Stimulated activated CD4-positive, alpha-beta T cell treated with anti-CD3 and anti-CD28 coated beads, Interleukin-4, amount 100 ng/mL, for 4 hours (primary cell): ENCODE results near the gene PRSS3.
A peak's percentile ranks its signal among the peaks of the same experiment; 100 is the strongest.
"Not testable (repeated sequence)": the region's sequence is repeated elsewhere in the genome, so short reads cannot be mapped to it uniquely, and the experiment has no call there.

Experiments used
- DNase-seq, 2 experiments: peaks; one replicate each; pipeline ENCODE4 v3.0.0-alpha.2; 2020

The PRSS3 gene

GRCh38 chr9:33795281-33795680, at the start of gene PRSS3:
PRSS3 (plus strand) TSS chr9:33795561; CDS start chr9:33795574, 13 bp downstream.
- DNase-seq = no peak

GRCh38 chr9:33748633-33749304, 46.6 kb upstream of the PRSS3 start:
- DNase-seq = no peak

- DNase-seq = not testable (repeated sequence)
Measured at GRCh38 chr9:33749305-33749654, 46.1 kb upstream of the PRSS3 start.

GRCh38 chr9:33750307-33750838, 45.0 kb upstream of the PRSS3 start:
- no peak for DNase-seq

- no peak for DNase-seq
Measured at GRCh38 chr9:33750839-33751339, 44.5 kb upstream of the PRSS3 start.

- no peak for DNase-seq
Measured at GRCh38 chr9:33751536-33752129, 43.7 kb upstream of the PRSS3 start.

- no peak for DNase-seq
Measured at GRCh38 chr9:33752130-33752637, 43.2 kb upstream of the PRSS3 start.

- DNase-seq = not testable (repeated sequence)
Measured at GRCh38 chr9:33752789-33753188, 42.6 kb upstream of the PRSS3 start.

- DNase-seq = not testable (repeated sequence)
Measured at GRCh38 chr9:33759648-33760047, 35.7 kb upstream of the PRSS3 start.

- DNase-seq = no peak
Measured at GRCh38 chr9:33762343-33762742, 33.0 kb upstream of the PRSS3 start.

- DNase-seq = not testable (repeated sequence)
Measured at GRCh38 chr9:33763709-33764108, 31.7 kb upstream of the PRSS3 start.

- no peak for DNase-seq
Measured at GRCh38 chr9:33765411-33765810, 29.9 kb upstream of the PRSS3 start.

GRCh38 chr9:33770156-33770880, 25.0 kb upstream of the PRSS3 start:
- not testable (repeated sequence) for DNase-seq

- DNase-seq = not testable (repeated sequence)
Measured at GRCh38 chr9:33773135-33773534, 22.2 kb upstream of the PRSS3 start.

- not testable (repeated sequence) for DNase-seq
Measured at GRCh38 chr9:33774074-33774659, 21.2 kb upstream of the PRSS3 start.

- no peak for DNase-seq
Measured at GRCh38 chr9:33776578-33776977, 18.8 kb upstream of the PRSS3 start.

GRCh38 chr9:33778700-33779351, 16.5 kb upstream of the PRSS3 start:
- peak; percentile 7 to 31 for DNase-seq

- DNase-seq = no peak
Measured at GRCh38 chr9:33780276-33780675, 15.1 kb upstream of the PRSS3 start.

GRCh38 chr9:33781736-33782135, 13.6 kb upstream of the PRSS3 start:
- DNase-seq = no peak

- no peak for DNase-seq
Measured at GRCh38 chr9:33782395-33783152, 12.8 kb upstream of the PRSS3 start.

GRCh38 chr9:33785914-33786313, 9.4 kb upstream of the PRSS3 start:
- no peak for DNase-seq

- DNase-seq = no peak
Measured at GRCh38 chr9:33786681-33787080, 8.7 kb upstream of the PRSS3 start.
